Effector memory CD4-positive, alpha-beta T cell (primary cell): ENCODE data around the gene CYP21A2.
"Not testable (repeated sequence)": the region's sequence is repeated elsewhere in the genome, so short reads cannot be mapped to it uniquely, and the experiment has no call there.

Experiments used
- DNase-seq, 3 donors: peaks; one replicate each; pipeline ENCODE4 v3.0.0-alpha.2; 2020
- H3K27ac ChIP-seq: 2 replicates; pipeline ENCODE4 v1.7.0; 2013; ENCODE audit warnings: mild to moderate bottlenecking, low read length, moderate library complexity; ENCODE audit not compliant: insufficient read depth, poor library complexity, severe bottlenecking
- H3K27me3 ChIP-seq: replicated peaks from 2 replicates; pipeline ENCODE4 v1.7.0; 2013; ENCODE audit warnings: mild to moderate bottlenecking, low read length; ENCODE audit not compliant: insufficient read depth, control insufficient read depth, poor library complexity, severe bottlenecking
- H3K36me3 ChIP-seq: 2 replicates; pipeline ENCODE4 v1.7.0; 2013; ENCODE audit warnings: mild to moderate bottlenecking, low read length, moderate library complexity; ENCODE audit not compliant: control insufficient read depth, insufficient read depth
- H3K4me1 ChIP-seq: 2 replicates; pipeline ENCODE4 v1.7.0; 2013; ENCODE audit warnings: low read length, mild to moderate bottlenecking; ENCODE audit not compliant: control insufficient read depth, insufficient read depth, poor library complexity, severe bottlenecking
- H3K4me3 ChIP-seq: 2 replicates; pipeline ENCODE4 v1.7.0; 2013; ENCODE audit warnings: low read length, low read depth, mild to moderate bottlenecking; ENCODE audit not compliant: insufficient read depth, poor library complexity, severe bottlenecking
- H3K9me3 ChIP-seq: 2 replicates; pipeline ENCODE4 v1.7.0; 2013; ENCODE audit warnings: mild to moderate bottlenecking, low read length, moderate library complexity; ENCODE audit not compliant: control insufficient read depth

The CYP21A2 gene

GRCh38 chr6:32068315-32068714 is 30.1 kb downstream of the CYP21A2 start:
- H3K27me3 ChIP-seq, H3K36me3 ChIP-seq, H3K4me1 ChIP-seq, H3K4me3 ChIP-seq, DNase-seq, H3K27ac ChIP-seq, H3K9me3 ChIP-seq: not testable (repeated sequence)

GRCh38 chr6:32068867-32069266 is 30.7 kb downstream of the CYP21A2 start:
- Histone ChIP-seq H3K9me3 (no peaks in the 10 kb centered on the region), H3K27ac (no peak overlapping the region), H3K4me3 (no peak overlapping the region), H3K27me3 (no peaks in the 10 kb centered on the region), H3K4me1 (no peaks in the 10 kb centered on the region), H3K36me3 (no peaks in the 10 kb centered on the region)
- DNase-seq, result no peak

GRCh38 chr6:32069460-32069859 is 31.2 kb downstream of the CYP21A2 start:
- Histone ChIP-seq H3K4me1 (no peaks in the 10 kb centered on the region), H3K27ac (no peak overlapping the region), H3K36me3 (no peaks in the 10 kb centered on the region), H3K4me3 (no peak overlapping the region), H3K27me3 (no peaks in the 10 kb centered on the region), H3K9me3 (no peaks in the 10 kb centered on the region)
- no peak for DNase-seq

GRCh38 chr6:32069878-32070515 is 31.8 kb downstream of the CYP21A2 start:
- Histone ChIP-seq H3K4me3 (no peak overlapping the region), H3K27me3 (no peaks in the 10 kb centered on the region), H3K27ac (no peak overlapping the region), H3K9me3 (no peaks in the 10 kb centered on the region), H3K36me3 (no peaks in the 10 kb centered on the region), H3K4me1 (no peaks in the 10 kb centered on the region)
- no peak for DNase-seq

GRCh38 chr6:32070814-32071543 is 32.8 kb downstream of the CYP21A2 start:
- Histone ChIP-seq H3K27me3 (no peaks in the 10 kb centered on the region), H3K36me3 (no peaks in the 10 kb centered on the region), H3K4me1 (no peaks in the 10 kb centered on the region), H3K27ac (no peak overlapping the region), H3K4me3 (no peak overlapping the region), H3K9me3 (no peaks in the 10 kb centered on the region)
- DNase-seq, result no peak

- Histone ChIP-seq H3K27me3 (no peaks in the 10 kb centered on the region), H3K4me1 (no peaks in the 10 kb centered on the region), H3K36me3 (no peaks in the 10 kb centered on the region), H3K27ac (no peak overlapping the region), H3K9me3 (no peaks in the 10 kb centered on the region), H3K4me3 (no peak overlapping the region)
- no peak for DNase-seq
Observed at GRCh38 chr6:32073101-32073500, 34.9 kb downstream of the CYP21A2 start.

GRCh38 chr6:32073613-32074012 is 35.4 kb downstream of the CYP21A2 start:
- H3K4me1 ChIP-seq, result no peaks in the 10 kb centered on the region
- DNase-seq, result no peak
- H3K27me3 ChIP-seq, result no peaks in the 10 kb centered on the region
- no peak overlapping the region for H3K27ac ChIP-seq
- H3K36me3 ChIP-seq, result no peaks in the 10 kb centered on the region
- H3K4me3 ChIP-seq, result no peak overlapping the region
- H3K9me3 ChIP-seq, result no peaks in the 10 kb centered on the region

- Histone ChIP-seq H3K36me3 (no peaks in the 10 kb centered on the region), H3K4me1 (no peaks in the 10 kb centered on the region), H3K9me3 (no peaks in the 10 kb centered on the region), H3K27me3 (no peaks in the 10 kb centered on the region), H3K4me3 (no peak overlapping the region), H3K27ac (no peak overlapping the region)
- DNase-seq, result no peak
Observed at GRCh38 chr6:32074996-32075532, 36.8 kb downstream of the CYP21A2 start.

GRCh38 chr6:32075781-32076180 is 37.6 kb downstream of the CYP21A2 start:
- Histone ChIP-seq H3K27me3 (no peaks in the 10 kb centered on the region), H3K36me3 (no peaks in the 10 kb centered on the region), H3K27ac (no peak overlapping the region), H3K4me1 (no peaks in the 10 kb centered on the region), H3K9me3 (no peaks in the 10 kb centered on the region), H3K4me3 (no peak overlapping the region)
- DNase-seq, result no peak

GRCh38 chr6:32076321-32076809 is 38.1 kb downstream of the CYP21A2 start:
- no peaks in the 10 kb centered on the region for H3K9me3 ChIP-seq
- no peaks in the 10 kb centered on the region for H3K4me1 ChIP-seq
- no peak overlapping the region for H3K27ac ChIP-seq
- H3K27me3 ChIP-seq, result no peaks in the 10 kb centered on the region
- no peak for DNase-seq
- no peak overlapping the region for H3K4me3 ChIP-seq
- no peaks in the 10 kb centered on the region for H3K36me3 ChIP-seq
